ENCODE results near the gene EIF2AK2. TPM values are rescaled to one million over a fixed set of nuclear protein-coding genes. Genes with fewer than 3 reads are reported as not detected.
A peak's percentile ranks its signal among the peaks of the same experiment; 100 is the strongest.

EIF2AK2 gene
- total and polyA plus RNA-seq, 10 of the 15 experiments (the other 5 are each of a cell fraction or from before 2014, with no cell fraction given), result 16.2 to 81.4 (median 63.3) TPM

DNA sequence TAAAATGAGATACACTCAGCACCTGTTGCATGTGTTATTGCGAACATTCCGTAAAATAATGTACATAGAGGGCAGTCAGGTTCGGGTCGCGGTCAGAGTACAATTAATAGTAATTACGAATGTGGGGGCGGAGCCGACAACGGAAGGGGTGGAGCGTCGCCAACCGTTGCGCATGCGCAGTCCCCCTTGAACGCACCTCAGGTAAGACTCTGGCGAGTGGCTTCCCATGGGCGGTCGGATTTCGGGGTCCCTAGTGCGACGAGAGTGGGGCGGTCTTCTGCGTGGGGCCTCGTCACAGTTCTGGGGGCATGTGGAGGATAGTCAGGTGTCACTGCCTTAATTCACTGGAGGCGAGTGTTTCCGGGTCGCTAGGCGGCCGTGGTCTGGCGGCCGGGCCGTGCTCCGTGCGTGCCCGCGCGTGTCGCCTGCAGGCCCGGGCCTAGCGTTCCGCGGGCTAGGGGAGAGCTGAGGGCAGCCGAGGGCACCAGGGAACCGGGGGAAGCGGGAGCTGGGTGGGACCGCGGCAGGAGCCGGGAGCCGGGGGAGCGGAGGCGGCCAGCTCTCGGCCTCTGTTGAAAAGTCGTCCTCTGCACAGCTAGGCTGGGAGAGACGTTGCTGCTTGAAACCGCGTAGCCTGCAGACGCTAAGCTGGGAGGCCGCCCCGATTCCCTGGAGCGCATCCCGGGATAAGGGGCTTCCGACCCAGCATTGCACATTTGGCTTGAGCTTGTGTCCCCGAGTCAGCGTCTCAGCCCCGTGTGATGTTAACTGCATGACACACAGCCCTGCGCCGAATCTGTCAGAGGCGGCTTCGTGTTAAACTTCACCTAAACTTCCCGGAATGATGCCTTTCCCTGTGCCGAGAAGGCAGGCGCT is 39.8 kb upstream of the EIF2AK2 start, which contains the start of gene CEBPZOS (continued):
- TF ChIP-seq, protein P1, sequence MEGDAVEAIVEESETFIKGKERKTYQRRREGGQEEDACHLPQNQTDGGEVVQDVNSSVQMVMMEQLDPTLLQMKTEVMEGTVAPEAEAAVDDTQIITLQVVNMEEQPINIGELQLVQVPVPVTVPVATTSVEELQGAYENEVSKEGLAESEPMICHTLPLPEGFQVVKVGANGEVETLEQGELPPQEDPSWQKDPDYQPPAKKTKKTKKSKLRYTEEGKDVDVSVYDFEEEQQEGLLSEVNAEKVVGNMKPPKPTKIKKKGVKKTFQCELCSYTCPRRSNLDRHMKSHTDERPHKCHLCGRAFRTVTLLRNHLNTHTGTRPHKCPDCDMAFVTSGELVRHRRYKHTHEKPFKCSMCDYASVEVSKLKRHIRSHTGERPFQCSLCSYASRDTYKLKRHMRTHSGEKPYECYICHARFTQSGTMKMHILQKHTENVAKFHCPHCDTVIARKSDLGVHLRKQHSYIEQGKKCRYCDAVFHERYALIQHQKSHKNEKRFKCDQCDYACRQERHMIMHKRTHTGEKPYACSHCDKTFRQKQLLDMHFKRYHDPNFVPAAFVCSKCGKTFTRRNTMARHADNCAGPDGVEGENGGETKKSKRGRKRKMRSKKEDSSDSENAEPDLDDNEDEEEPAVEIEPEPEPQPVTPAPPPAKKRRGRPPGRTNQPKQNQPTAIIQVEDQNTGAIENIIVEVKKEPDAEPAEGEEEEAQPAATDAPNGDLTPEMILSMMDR (IDR thresholded peaks at IDR 0.05 in 2 of 3, conservative IDR thresholded peaks at IDR 0.05 in 1 of 3; ENCODE audit: control insufficient read depth in 2 of 3, extremely low read depth in 1 of 3, insufficient read depth in 1 of 3, low read depth in 3 of 3, low read length in 3 of 3), result no peak
- TF ChIP-seq LARP7 (IDR thresholded peaks at IDR 0.05) (peak; percentile 81), BHLHE40 (IDR thresholded peaks at IDR 0.05; ENCODE audit: borderline replicate concordance in 1 of 2, low read depth in 2 of 2, low read length in 1 of 2) (peak; percentile 11 to 71; a peak in 3 of 4 replicates), POU2F2 (IDR thresholded peaks at IDR 0.05; ENCODE audit: borderline replicate concordance, low read depth, low read length) (no peak), MTA2 (IDR thresholded peaks at IDR 0.05; ENCODE audit: low read depth) (no peak; the same call in 1 of the 2 replicates), ZNF384 (IDR thresholded peaks at IDR 0.05; ENCODE audit: borderline replicate concordance, low read depth, low read length) (no peak), CEBPB (IDR thresholded peaks at IDR 0.05; ENCODE audit: borderline replicate concordance in 1 of 2, low read depth in 2 of 2, low read length in 2 of 2) (no peak), PAX8 (IDR thresholded peaks at IDR 0.05) (no peak), RUNX3 (IDR thresholded peaks at IDR 0.05; ENCODE audit: low read length) (peak; percentile 68; the same call in 1 of the 2 replicates), IKZF1 (conservative IDR thresholded peaks at IDR 0.05) (peak; percentile 60; the same call in 1 of the 2 replicates), RBBP5 (conservative IDR thresholded peaks at IDR 0.05) (no peak), ZNF622 (IDR thresholded peaks at IDR 0.05) (no peak), FOXK2 (IDR thresholded peaks at IDR 0.05) (no peak), MEF2B (IDR thresholded peaks at IDR 0.05; ENCODE audit: partially characterized antibody, poor library complexity, severe bottlenecking) (no peak), ZNF274 (IDR thresholded peaks at IDR 0.05; ENCODE audit: insufficient read depth, insufficient read length) (no peak), IKZF2 (IDR thresholded peaks at IDR 0.05) (peak; percentile 29 to 30; a peak in 1 of 4 replicates), CREB1 (IDR thresholded peaks at IDR 0.05; ENCODE audit: low read depth) (peak; percentile 61; the same call in 1 of the 2 replicates), PML (IDR thresholded peaks at IDR 0.05; ENCODE audit: low read length) (0 out of 2 replicates have a peak, but pooled peaks have one; percentile 31), KAT2A (conservative IDR thresholded peaks at IDR 0.05; ENCODE audit: control insufficient read depth, low read depth, low read length) (no peak), SIN3A (IDR thresholded peaks at IDR 0.05; ENCODE audit: low read depth, low read length) (no peak)
- TF ChIP-seq, protein P2, sequence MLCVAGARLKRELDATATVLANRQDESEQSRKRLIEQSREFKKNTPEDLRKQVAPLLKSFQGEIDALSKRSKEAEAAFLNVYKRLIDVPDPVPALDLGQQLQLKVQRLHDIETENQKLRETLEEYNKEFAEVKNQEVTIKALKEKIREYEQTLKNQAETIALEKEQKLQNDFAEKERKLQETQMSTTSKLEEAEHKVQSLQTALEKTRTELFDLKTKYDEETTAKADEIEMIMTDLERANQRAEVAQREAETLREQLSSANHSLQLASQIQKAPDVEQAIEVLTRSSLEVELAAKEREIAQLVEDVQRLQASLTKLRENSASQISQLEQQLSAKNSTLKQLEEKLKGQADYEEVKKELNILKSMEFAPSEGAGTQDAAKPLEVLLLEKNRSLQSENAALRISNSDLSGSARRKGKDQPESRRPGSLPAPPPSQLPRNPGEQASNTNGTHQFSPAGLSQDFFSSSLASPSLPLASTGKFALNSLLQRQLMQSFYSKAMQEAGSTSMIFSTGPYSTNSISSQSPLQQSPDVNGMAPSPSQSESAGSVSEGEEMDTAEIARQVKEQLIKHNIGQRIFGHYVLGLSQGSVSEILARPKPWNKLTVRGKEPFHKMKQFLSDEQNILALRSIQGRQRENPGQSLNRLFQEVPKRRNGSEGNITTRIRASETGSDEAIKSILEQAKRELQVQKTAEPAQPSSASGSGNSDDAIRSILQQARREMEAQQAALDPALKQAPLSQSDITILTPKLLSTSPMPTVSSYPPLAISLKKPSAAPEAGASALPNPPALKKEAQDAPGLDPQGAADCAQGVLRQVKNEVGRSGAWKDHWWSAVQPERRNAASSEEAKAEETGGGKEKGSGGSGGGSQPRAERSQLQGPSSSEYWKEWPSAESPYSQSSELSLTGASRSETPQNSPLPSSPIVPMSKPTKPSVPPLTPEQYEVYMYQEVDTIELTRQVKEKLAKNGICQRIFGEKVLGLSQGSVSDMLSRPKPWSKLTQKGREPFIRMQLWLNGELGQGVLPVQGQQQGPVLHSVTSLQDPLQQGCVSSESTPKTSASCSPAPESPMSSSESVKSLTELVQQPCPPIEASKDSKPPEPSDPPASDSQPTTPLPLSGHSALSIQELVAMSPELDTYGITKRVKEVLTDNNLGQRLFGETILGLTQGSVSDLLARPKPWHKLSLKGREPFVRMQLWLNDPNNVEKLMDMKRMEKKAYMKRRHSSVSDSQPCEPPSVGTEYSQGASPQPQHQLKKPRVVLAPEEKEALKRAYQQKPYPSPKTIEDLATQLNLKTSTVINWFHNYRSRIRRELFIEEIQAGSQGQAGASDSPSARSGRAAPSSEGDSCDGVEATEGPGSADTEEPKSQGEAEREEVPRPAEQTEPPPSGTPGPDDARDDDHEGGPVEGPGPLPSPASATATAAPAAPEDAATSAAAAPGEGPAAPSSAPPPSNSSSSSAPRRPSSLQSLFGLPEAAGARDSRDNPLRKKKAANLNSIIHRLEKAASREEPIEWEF (IDR thresholded peaks at IDR 0.05; ENCODE audit: insufficient replicate concordance, low read depth, low read length), result no peak
- TF ChIP-seq, protein P3, sequence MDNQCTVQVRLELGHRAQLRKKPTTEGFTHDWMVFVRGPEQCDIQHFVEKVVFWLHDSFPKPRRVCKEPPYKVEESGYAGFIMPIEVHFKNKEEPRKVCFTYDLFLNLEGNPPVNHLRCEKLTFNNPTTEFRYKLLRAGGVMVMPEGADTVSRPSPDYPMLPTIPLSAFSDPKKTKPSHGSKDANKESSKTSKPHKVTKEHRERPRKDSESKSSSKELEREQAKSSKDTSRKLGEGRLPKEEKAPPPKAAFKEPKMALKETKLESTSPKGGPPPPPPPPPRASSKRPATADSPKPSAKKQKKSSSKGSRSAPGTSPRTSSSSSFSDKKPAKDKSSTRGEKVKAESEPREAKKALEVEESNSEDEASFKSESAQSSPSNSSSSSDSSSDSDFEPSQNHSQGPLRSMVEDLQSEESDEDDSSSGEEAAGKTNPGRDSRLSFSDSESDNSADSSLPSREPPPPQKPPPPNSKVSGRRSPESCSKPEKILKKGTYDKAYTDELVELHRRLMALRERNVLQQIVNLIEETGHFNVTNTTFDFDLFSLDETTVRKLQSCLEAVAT (IDR thresholded peaks at IDR 0.05), result no peak

All from GM12878 (cell line).